ENCODE results near the gene ZNF598.

Gene ZNF598

DNA sequence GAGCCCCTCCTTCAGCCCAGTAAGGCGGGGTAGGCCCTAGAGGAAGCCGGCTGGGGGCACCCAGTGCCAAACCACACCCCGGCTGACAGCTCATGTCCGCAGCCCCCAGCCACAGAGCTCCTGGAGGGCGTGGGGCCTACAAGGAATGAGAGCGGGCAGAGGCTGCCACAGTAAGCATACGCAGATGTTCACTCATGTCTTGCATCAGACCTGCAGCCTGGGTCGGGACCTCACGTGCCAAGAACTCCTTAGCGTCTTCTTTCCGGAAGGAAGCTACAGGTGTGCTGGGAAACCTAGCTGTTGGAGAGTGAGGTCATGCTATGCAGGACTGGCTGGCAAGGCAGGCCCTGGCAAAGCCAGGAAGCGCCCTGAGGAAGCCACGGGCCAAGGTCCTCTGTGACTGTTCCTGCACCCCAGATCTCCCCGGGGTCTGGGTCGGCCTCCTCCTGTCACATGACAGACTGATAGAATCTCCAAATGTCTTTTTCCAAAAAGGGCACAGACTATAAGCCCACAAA, 1.6 kb downstream of the ZNF598 start:
- Histone ChIP-seq H3K4me1 (ENCODE audit: control insufficient read depth, insufficient read depth, low read length) (peaks cover 12% of the 10 kb centered on the region), H3K36me3 (ENCODE audit: control insufficient read depth, insufficient read depth, low read length) (peaks cover 11% of the 10 kb centered on the region), H3K27me3 (ENCODE audit: control insufficient read depth, insufficient read depth, low read length) (no peaks in the 10 kb centered on the region), H3K9me3 (ENCODE audit: control insufficient read depth, insufficient read depth, low read length) (no peaks in the 10 kb centered on the region), H3K4me3 (ENCODE audit: low read depth, low read length) (peak overlapping the region; percentile 91), H3K9ac (ENCODE audit: low read depth, low read length) (no peak overlapping the region)

DNA sequence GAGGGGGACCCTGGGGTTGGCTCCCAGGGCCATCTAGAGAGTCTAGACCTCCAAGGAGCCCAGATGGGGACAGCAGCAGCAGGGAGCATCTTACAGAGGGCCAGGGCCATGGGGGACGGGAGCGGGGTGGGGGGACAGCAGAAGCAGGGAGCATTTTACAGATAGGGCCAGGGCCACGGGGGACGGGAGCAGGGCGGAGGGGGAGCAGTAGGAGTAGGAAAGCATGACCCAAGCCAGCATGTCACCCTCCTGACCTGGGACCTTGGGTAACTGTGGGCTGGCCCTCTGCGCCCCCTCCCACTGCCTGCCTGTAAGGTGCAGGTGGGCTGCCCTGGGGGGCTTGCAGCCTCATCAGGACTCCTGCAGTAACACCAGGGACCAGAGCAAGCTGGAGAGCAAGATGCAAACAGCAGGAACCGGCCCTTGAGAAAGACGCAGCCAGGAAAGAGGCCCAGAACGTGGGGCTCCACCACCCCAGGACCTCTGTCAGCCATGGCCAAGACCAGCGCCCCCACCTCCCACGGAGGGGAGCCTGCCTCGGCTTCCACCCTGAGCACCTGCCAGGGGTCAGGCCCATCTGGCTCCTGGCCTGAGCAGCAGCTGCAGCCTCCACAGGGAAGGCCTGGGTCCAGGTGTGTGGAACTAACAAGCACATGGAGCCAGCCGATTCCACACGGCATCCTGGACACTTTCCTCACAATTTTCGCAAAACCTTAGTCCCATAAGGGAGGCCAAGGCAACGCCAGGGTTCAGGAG, 2.4 kb downstream of the ZNF598 start:
- Histone ChIP-seq H3K4me3 (ENCODE audit: low read depth, low read length) (no peak overlapping the region), H3K36me3 (ENCODE audit: control insufficient read depth, insufficient read depth, low read length) (peaks cover 19% of the 10 kb centered on the region), H3K4me1 (ENCODE audit: control insufficient read depth, insufficient read depth, low read length) (peaks cover 12% of the 10 kb centered on the region), H3K9ac (ENCODE audit: low read depth, low read length) (no peak overlapping the region), H3K27me3 (ENCODE audit: control insufficient read depth, insufficient read depth, low read length) (no peaks in the 10 kb centered on the region), H3K9me3 (ENCODE audit: control insufficient read depth, insufficient read depth, low read length) (no peaks in the 10 kb centered on the region)

DNA sequence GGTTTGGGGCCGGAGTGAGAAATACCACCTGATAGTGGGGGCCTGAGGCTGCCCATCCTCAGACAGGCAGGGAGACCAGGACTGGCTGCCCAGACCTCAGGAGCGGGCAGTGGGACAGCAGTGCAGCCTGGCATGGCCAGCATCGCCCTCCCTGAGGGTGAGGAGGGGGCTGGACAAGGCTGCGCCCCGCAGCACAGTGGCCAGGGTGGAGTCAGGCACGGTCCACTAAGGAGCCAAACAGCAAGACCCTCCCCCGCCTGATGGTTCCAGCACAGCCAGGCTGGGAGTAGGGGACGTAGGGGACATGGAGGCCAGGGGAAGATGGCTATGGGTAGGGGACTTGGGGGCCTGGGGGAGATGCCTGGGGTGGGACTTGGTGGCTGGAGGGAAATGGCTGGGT, 3.3 kb downstream of the ZNF598 start:
- Histone ChIP-seq H3K9ac (ENCODE audit: low read depth, low read length) (no peak overlapping the region), H3K9me3 (ENCODE audit: control insufficient read depth, insufficient read depth, low read length) (no peaks in the 10 kb centered on the region), H3K36me3 (ENCODE audit: control insufficient read depth, insufficient read depth, low read length) (peaks cover 28% of the 10 kb centered on the region), H3K4me1 (ENCODE audit: control insufficient read depth, insufficient read depth, low read length) (peaks cover 12% of the 10 kb centered on the region), H3K4me3 (ENCODE audit: low read depth, low read length) (no peak overlapping the region), H3K27me3 (ENCODE audit: control insufficient read depth, insufficient read depth, low read length) (no peaks in the 10 kb centered on the region)

DNA sequence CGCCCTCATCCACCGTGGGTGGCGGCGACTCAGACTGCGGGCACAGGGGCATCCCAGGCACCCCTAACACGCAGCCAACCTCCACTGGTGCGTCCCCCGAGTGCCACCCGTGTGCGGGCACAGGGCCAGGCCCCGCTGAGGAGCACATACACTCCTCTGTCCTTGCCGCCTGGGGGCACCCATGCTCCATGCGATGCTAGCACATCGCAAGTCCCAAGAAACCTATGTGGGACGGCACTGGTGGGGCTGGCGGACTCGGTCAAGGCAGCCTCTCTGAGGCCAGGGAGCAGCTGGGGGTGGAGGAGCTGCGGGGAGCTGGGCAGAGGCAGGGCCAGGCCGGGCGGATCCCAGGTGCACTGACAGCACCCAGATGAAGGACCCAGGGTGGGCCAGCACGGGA, 4.0 kb downstream of the ZNF598 start:
- Histone ChIP-seq H3K36me3 (ENCODE audit: control insufficient read depth, insufficient read depth, low read length) (peaks cover 34% of the 10 kb centered on the region), H3K27me3 (ENCODE audit: control insufficient read depth, insufficient read depth, low read length) (no peaks in the 10 kb centered on the region), H3K4me1 (ENCODE audit: control insufficient read depth, insufficient read depth, low read length) (peaks cover 12% of the 10 kb centered on the region), H3K9me3 (ENCODE audit: control insufficient read depth, insufficient read depth, low read length) (no peaks in the 10 kb centered on the region), H3K9ac (ENCODE audit: low read depth, low read length) (no peak overlapping the region), H3K4me3 (ENCODE audit: low read depth, low read length) (no peak overlapping the region)

DNA sequence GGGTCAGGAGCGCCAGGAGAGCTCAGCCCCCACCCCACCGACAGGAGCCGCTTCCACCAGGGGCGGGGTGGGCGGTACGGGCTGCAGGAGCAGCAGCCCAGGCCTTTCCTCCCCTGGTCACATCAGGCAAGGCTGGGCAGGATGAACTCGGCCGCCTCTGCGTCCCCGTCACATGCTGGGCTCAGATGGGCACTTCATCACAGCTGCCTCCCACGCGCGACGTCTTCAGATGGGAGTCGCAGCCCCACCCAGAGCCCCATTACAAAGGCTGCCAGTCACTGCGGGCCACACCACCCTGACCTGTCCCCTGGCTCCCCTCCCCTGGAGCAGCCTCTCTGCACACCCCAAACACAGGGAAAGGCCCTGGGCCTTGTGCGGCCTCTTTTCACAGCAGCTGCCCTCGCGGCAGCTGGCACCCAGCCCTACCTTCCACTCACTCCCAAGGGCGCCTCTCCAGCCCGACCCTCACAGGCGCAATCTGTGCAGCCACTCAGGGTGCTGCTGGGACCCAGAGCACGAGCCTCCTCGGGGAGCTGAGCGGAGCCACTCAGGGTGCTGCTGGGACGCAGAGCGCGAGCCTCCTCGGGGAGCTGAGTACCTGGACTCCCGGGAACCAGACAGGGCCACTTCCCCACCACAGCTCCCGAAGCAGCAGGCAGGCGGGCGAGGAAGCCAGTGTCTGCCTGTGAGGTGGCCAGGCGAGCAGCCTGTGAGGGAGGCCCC, 4.7 kb downstream of the ZNF598 start:
- Histone ChIP-seq H3K36me3 (ENCODE audit: control insufficient read depth, insufficient read depth, low read length) (peaks cover 40% of the 10 kb centered on the region), H3K27me3 (ENCODE audit: control insufficient read depth, insufficient read depth, low read length) (no peaks in the 10 kb centered on the region), H3K4me3 (ENCODE audit: low read depth, low read length) (no peak overlapping the region), H3K4me1 (ENCODE audit: control insufficient read depth, insufficient read depth, low read length) (peaks cover 7% of the 10 kb centered on the region), H3K9ac (ENCODE audit: low read depth, low read length) (no peak overlapping the region), H3K9me3 (ENCODE audit: control insufficient read depth, insufficient read depth, low read length) (no peaks in the 10 kb centered on the region)

DNA sequence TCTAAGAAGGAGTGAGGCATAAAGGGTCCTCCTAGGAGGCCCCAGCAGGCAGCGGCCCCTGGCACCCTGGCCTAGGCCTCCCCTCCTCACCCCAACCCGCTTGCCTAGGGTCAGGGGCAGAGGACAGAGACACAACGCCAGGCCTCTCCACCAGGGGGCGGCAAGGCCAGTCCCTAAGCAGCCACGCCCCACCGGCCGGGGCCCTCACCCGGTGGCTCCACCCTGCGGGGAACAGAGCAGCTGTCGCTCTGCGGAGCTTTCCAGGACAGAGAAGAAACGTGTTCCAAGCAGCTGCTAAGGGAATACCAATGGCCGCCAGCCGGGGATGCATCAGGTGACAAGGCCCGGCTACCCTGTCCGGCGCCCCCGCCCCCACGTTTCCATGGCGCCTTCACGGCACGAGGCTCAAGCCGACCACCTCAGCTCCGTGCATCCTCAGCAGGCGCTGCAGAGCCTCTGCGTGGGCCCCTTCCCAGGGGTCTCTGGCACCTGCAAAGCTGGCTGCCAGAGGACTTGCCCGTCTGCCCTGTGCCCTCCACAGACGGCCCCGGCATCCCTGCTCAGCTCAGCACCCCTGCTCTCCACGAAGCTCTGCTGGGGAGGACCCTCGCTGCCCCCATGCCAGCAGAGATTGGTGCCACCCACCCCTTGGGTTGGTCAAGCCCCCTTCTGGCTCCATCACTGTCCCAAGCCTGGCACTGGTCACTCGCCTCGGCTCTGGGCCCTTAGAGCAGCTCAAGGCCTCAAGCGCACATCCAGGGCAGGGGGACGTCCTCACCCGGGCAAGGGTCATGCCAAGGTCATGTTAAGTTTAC, 5.6 kb downstream of the ZNF598 start:
- Histone ChIP-seq H3K9me3 (ENCODE audit: control insufficient read depth, insufficient read depth, low read length) (no peaks in the 10 kb centered on the region), H3K4me1 (ENCODE audit: control insufficient read depth, insufficient read depth, low read length) (peaks cover 7% of the 10 kb centered on the region), H3K4me3 (ENCODE audit: low read depth, low read length) (no peak overlapping the region), H3K36me3 (ENCODE audit: control insufficient read depth, insufficient read depth, low read length) (peaks cover 49% of the 10 kb centered on the region), H3K9ac (ENCODE audit: low read depth, low read length) (no peak overlapping the region), H3K27me3 (ENCODE audit: control insufficient read depth, insufficient read depth, low read length) (no peaks in the 10 kb centered on the region)

DNA sequence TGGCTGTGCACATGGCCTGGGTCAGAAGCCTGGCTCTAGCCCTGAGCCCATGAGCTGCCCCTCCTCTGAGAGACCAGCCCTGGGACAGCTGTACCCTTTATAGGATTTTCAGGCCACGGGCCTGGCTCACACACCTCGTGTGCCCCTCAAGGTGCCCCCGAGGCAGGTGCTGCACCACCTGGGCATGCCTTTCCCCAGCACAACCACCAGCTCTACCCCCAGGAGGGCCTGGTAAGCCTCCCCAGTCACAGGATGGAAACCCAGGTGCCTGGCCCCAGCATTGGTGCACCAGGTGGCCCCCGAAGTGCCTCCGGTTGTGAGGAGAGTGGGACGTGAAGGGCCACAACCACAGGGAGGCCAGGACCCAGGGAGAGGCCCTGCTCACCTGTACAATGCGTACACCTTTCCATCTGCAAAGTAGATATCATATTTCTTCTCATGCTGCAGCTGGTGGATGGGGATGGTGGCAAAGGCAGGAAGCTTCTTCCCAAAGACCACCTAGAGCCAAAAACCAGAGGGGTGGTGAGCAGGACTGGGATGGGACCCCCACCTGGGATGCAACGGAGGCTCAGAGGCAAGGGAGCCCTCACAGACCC, 6.3 kb downstream of the ZNF598 start:
- H3K4me3 ChIP-seq (ENCODE audit: low read depth, low read length): no peak overlapping the region
- no peaks in the 10 kb centered on the region for H3K9me3 ChIP-seq (ENCODE audit: control insufficient read depth, insufficient read depth, low read length)
- no peaks in the 10 kb centered on the region for H3K27me3 ChIP-seq (ENCODE audit: control insufficient read depth, insufficient read depth, low read length)
- H3K9ac ChIP-seq (ENCODE audit: low read depth, low read length): no peak overlapping the region
- H3K36me3 ChIP-seq (ENCODE audit: control insufficient read depth, insufficient read depth, low read length): peaks cover 52% of the 10 kb centered on the region
- peaks cover 5% of the 10 kb centered on the region for H3K4me1 ChIP-seq (ENCODE audit: control insufficient read depth, insufficient read depth, low read length)

DNA sequence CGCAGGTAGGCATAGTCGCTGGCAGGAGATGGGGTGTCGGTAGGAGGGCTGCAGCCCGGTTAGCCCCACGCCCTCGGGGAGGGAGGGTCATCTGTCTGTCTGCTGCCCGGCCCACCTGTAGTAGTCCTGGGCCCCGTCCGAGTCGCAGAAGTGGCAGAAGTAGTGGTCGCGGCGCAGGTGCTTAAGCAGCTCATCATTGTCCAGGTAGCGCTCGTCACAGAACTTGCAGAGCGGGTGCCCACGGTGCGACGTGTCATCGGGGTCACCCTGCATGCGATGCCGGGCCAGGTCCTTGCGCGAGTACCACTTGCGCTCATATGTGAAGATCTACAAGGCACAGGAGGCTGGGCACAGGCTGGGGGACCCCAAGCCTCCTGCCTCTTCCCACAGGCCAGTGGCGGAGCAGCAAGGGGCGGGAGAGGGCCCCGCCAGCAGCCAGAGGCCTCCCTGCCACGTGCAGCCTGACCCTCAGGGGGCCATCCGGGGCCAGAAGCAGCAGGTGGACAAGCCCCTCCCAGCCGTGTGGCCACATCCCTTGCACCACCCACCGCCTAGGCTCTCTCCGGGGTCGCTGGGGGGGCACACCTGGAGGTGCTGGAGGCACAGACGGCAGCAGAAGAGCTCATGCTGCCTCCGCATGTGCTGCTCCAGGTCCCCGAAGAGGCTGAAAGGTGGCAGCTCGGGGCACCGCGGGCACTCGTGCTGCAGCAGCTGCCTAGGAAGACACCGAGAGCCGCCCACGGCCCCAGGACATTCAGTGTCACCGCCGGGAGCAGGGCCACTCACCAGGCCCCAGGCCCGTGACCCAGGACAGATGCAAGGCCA, 7.0 kb downstream of the ZNF598 start:
- no peak overlapping the region for H3K4me3 ChIP-seq (ENCODE audit: low read depth, low read length)
- H3K36me3 ChIP-seq (ENCODE audit: control insufficient read depth, insufficient read depth, low read length): peaks cover 58% of the 10 kb centered on the region
- H3K4me1 ChIP-seq (ENCODE audit: control insufficient read depth, insufficient read depth, low read length): peaks cover 2% of the 10 kb centered on the region
- H3K9me3 ChIP-seq (ENCODE audit: control insufficient read depth, insufficient read depth, low read length): no peaks in the 10 kb centered on the region
- no peak overlapping the region for H3K9ac ChIP-seq (ENCODE audit: low read depth, low read length)
- H3K27me3 ChIP-seq (ENCODE audit: control insufficient read depth, insufficient read depth, low read length): no peaks in the 10 kb centered on the region

DNA sequence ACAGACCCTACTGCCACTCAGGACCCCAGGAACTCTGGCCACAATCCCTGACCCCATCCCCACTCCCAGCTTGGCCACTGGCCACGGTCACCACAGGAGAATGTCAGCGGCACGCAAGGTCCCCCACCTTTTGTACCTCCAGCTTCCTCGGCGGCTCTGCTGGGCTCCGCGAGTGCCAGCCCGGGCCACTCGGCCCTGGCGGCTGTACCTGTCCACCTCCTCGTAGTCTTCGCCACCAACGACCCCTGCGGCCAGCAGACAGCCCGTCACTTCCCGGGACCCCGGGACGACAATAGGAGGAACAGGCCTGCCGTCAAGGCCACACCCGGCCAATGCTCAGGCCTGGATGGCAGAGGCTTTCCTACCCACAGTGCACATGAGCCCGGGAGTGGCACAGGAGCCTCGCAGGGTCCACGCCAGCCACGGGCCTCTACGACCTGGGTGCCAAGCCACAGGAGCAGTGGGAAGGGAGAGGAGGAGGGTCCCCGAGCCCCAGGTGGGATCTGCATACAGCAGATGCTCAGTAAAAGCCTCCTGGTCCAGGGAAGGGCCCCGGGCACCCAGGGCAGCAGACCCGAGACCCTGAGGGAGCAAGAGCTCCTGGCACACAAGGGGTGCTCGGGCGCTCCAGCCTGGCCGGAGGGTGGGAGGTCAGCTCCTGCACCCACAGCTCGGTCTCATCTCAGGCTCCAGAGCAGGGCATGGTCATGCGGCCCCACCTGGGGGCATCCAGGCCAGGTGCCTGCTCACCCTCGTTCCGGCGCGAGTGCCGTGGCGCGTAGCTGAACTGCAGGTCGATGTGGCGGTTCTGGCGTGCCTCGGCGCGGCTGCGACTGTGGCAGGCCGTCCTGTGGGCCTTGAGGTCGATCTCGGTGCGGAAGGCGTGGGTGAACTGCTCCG, 7.9 kb downstream of the ZNF598 start:
- peaks cover 58% of the 10 kb centered on the region for H3K36me3 ChIP-seq (ENCODE audit: control insufficient read depth, insufficient read depth, low read length)
- no peaks in the 10 kb centered on the region for H3K9me3 ChIP-seq (ENCODE audit: control insufficient read depth, insufficient read depth, low read length)
- H3K9ac ChIP-seq (ENCODE audit: low read depth, low read length): no peak overlapping the region
- no peaks in the 10 kb centered on the region for H3K27me3 ChIP-seq (ENCODE audit: control insufficient read depth, insufficient read depth, low read length)
- no peak overlapping the region for H3K4me3 ChIP-seq (ENCODE audit: low read depth, low read length)
- peaks cover 2% of the 10 kb centered on the region for H3K4me1 ChIP-seq (ENCODE audit: control insufficient read depth, insufficient read depth, low read length)

DNA sequence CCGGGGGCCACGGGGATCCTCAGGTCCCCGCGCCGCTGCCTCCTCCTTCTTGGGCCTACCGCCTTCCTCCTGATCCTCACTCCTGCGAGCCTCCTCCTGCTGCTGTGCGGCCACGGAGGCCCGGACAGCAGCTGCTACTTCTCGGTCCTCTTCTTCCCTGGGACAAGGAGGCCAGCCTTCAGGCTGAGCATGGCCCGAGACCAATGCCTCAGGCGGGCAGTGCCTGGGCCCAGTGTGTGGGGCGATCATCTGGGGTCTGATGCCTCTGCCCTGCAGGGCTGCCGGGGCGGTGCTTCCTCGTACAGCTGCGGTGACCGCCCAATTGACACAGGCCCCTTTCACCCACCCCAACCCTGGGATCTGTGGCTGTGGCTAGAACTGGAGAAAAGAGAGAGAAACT, 8.6 kb downstream of the ZNF598 start:
- Histone ChIP-seq H3K9ac (ENCODE audit: low read depth, low read length) (no peak overlapping the region), H3K27me3 (ENCODE audit: control insufficient read depth, insufficient read depth, low read length) (no peaks in the 10 kb centered on the region), H3K4me3 (ENCODE audit: low read depth, low read length) (no peak overlapping the region), H3K9me3 (ENCODE audit: control insufficient read depth, insufficient read depth, low read length) (no peaks in the 10 kb centered on the region), H3K36me3 (ENCODE audit: control insufficient read depth, insufficient read depth, low read length) (peaks cover 58% of the 10 kb centered on the region), H3K4me1 (ENCODE audit: control insufficient read depth, insufficient read depth, low read length) (peaks cover 2% of the 10 kb centered on the region)
